MM.1S (cell line): ENCODE measurements around the gene GPT2.

ENCODE experiments used
- DNase-seq: peaks from one replicate; pipeline ENCODE4 v3.0.0-alpha.2; 2015
- H2AFZ ChIP-seq: fragments of 300-600 bp; sonication (generic); 2 replicates; pipeline ENCODE4 v1.6.0; 2016; ENCODE audit warnings: antibody characterized with exemption, low read length
- H3F3A ChIP-seq: fragments of 300-600 bp; sonication (generic); 2 replicates; pipeline ENCODE4 v1.6.1; 2016; ENCODE audit warnings: mild to moderate bottlenecking, antibody characterized with exemption, low read length, moderate library complexity, mixed read lengths; ENCODE audit not compliant: insufficient read depth
- H3K27ac ChIP-seq: fragments of 300-600 bp; sonication (generic); 2 replicates; pipeline ENCODE4 v1.5.1; 2016; ENCODE audit warnings: mild to moderate bottlenecking, low read length
- H3K27me3 ChIP-seq: fragments of 300-600 bp; sonication (generic); replicated peaks from 2 replicates; pipeline ENCODE4 v1.6.0; 2016; ENCODE audit warnings: low read length; ENCODE audit not compliant: insufficient read depth
- H3K36me3 ChIP-seq: fragments of 300-600 bp; sonication (generic); replicated peaks from 2 replicates; pipeline ENCODE4 v1.6.1; 2016; ENCODE audit warnings: mild to moderate bottlenecking, low read length, mixed read lengths; ENCODE audit not compliant: insufficient read depth
- H3K4me1 ChIP-seq: fragments of 300-600 bp; sonication (generic); 2 replicates; pipeline ENCODE4 v1.6.1; 2016; ENCODE audit warnings: low read length, mixed read lengths
- H3K4me2 ChIP-seq: fragments of 300-600 bp; sonication (generic); 2 replicates; pipeline ENCODE4 v1.6.0; 2016; ENCODE audit warnings: low read depth, low read length
- H3K4me3 ChIP-seq: fragments of 300-600 bp; sonication (generic); 2 replicates; pipeline ENCODE4 v1.5.1; 2016; ENCODE audit warnings: low read length, mixed read lengths
- H3K79me2 ChIP-seq: fragments of 300-600 bp; sonication (generic); 2 replicates; pipeline ENCODE4 v1.6.1; 2016; ENCODE audit warnings: mixed run types, low read length, mixed read lengths
- H3K9ac ChIP-seq: fragments of 300-600 bp; sonication (generic); 2 replicates; pipeline ENCODE4 v1.6.1; 2016; ENCODE audit warnings: low read length, mixed read lengths
- H3K9me2 ChIP-seq: fragments of 300-600 bp; sonication (generic); replicated peaks from 2 replicates; pipeline ENCODE4 v1.6.1; 2016; ENCODE audit warnings: mild to moderate bottlenecking, low read length, mixed read lengths; ENCODE audit not compliant: insufficient read depth
- H3K9me3 ChIP-seq: fragments of 300-600 bp; sonication (generic); replicated peaks from 2 replicates; pipeline ENCODE4 v1.6.1; 2016; ENCODE audit warnings: mild to moderate bottlenecking, low read length, mixed read lengths; ENCODE audit not compliant: insufficient read depth
- H4K20me1 ChIP-seq: fragments of 300-600 bp; sonication (generic); 2 replicates; pipeline ENCODE4 v1.6.1; 2016; ENCODE audit warnings: mild to moderate bottlenecking, low read length, moderate library complexity, mixed read lengths; ENCODE audit not compliant: insufficient read depth
- CTCF ChIP-seq: fragments of 300-600 bp; sonication (generic); IDR thresholded peaks from 2 replicates; pipeline ENCODE4 v1.5.1; 2016; ENCODE audit warnings: antibody characterized with exemption, low read length, mixed read lengths
- EZH2 ChIP-seq: fragments of 300-600 bp; sonication (generic); optimal IDR thresholded peaks from 2 replicates; pipeline ENCODE3; 2017; ENCODE audit warnings: low read depth, mild to moderate bottlenecking, antibody characterized with exemption, low read length, mixed read lengths
- EZH2phosphoT487 ChIP-seq: fragments of 300-600 bp; sonication (generic); IDR thresholded peaks from 2 replicates; pipeline ENCODE4 v1.6.1; 2018; ENCODE audit warnings: antibody characterized with exemption, low read length

GPT2 gene

GRCh38 chr16:46950009-46950408, 65.8 kb downstream of the GPT2 start:
- Histone ChIP-seq H3K27ac (no peak overlapping the region), H3K4me2 (no peak overlapping the region), H3K4me3 (no peak overlapping the region), H3K79me2 (no peaks in the 10 kb centered on the region), H3K36me3 (no peaks in the 10 kb centered on the region), H3K9ac (no peak overlapping the region), H3K9me3 (no peaks in the 10 kb centered on the region), H3K27me3 (no peaks in the 10 kb centered on the region), H3F3A (no peaks in the 10 kb centered on the region), H3K4me1 (no peaks in the 10 kb centered on the region), H4K20me1 (no peaks in the 10 kb centered on the region), H2AFZ (no peak overlapping the region), H3K9me2 (no peaks in the 10 kb centered on the region)
- no peak for DNase-seq
- TF ChIP-seq CTCF (no peak), EZH2phosphoT487 (no peak), EZH2 (no peak)

- Histone ChIP-seq H3K4me3 (no peak overlapping the region), H3F3A (no peaks in the 10 kb centered on the region), H4K20me1 (0 out of 2 replicates have a peak, but pooled peaks cover 3% of the 10 kb centered on the region), H2AFZ (no peak overlapping the region), H3K27ac (no peak overlapping the region), H3K27me3 (no peaks in the 10 kb centered on the region), H3K9ac (no peak overlapping the region), H3K79me2 (peaks cover under 1% of the 10 kb centered on the region; the same call in 1 of the 2 replicates), H3K4me1 (no peaks in the 10 kb centered on the region), H3K36me3 (peaks cover 10% of the 10 kb centered on the region; the same call in 1 of the 2 replicates), H3K9me3 (no peaks in the 10 kb centered on the region), H3K4me2 (no peak overlapping the region), H3K9me2 (no peaks in the 10 kb centered on the region)
- TF ChIP-seq CTCF (no peak), EZH2phosphoT487 (no peak), EZH2 (no peak)
- no peak for DNase-seq
These were observed 70.4 kb downstream of the GPT2 start for GRCh38 chr16:46954562-46954961.

GRCh38 chr16:46961373-46962353, 77.5 kb downstream of the GPT2 start:
- H3F3A ChIP-seq: no peaks in the 10 kb centered on the region
- H3K27ac ChIP-seq: no peak overlapping the region
- no peaks in the 10 kb centered on the region for H3K9me3 ChIP-seq
- TF ChIP-seq EZH2 (no peak), CTCF (no peak), EZH2phosphoT487 (no peak)
- peaks cover 9% of the 10 kb centered on the region; the same call in 1 of the 2 replicates for H3K36me3 ChIP-seq
- no peak overlapping the region for H3K9ac ChIP-seq
- no peak overlapping the region for H3K4me2 ChIP-seq
- no peaks in the 10 kb centered on the region for H3K9me2 ChIP-seq
- H4K20me1 ChIP-seq: peaks cover 3% of the 10 kb centered on the region; the same call in 1 of the 2 replicates
- no peaks in the 10 kb centered on the region for H3K4me1 ChIP-seq
- H2AFZ ChIP-seq: no peak overlapping the region
- no peak overlapping the region for H3K4me3 ChIP-seq
- H3K27me3 ChIP-seq: no peaks in the 10 kb centered on the region
- peaks cover 53% of the 10 kb centered on the region for H3K79me2 ChIP-seq
- DNase-seq: no peak
